ENCODE results near the gene CDC34. TPM values are rescaled to one million over a fixed set of nuclear protein-coding genes. Genes with fewer than 3 reads are reported as not detected.

Gene CDC34
- total and polyA plus RNA-seq, 7 donors: 72.6 to 160 (median 107) TPM

- intact Hi-C loops (cut with DNase I): loop anchor here (5.0 to 10.0 kb wide), 3 partner anchors 39 to 834 kb away; partner anchors contain the start of genes CDC34 (in 1 of the 2), DAZAP1 (in 1 of the 2) and GAMT (in 1 of the 2)
- Histone ChIP-seq H3K9me3 (no peaks in the 10 kb centered on the region), H3K36me3 (ENCODE audit: insufficient read depth in 1 of 2, low read depth in 1 of 2) (no peaks in the 10 kb centered on the region), H3K4me1 (peaks cover 29% of the 10 kb centered on the region), H3K27me3 (ENCODE audit: insufficient read depth in 3 of 3, low read length in 2 of 3) (no peaks in the 10 kb centered on the region), H3K4me3 (peak overlapping the region; percentile 97), H3K27ac (peak overlapping the region; percentile 60)
- 3 to 6% (median 5%) methylated on average over 45 of the region's 45 CpGs for WGBS, 3 donors
- no peak for TF ChIP-seq CTCF (IDR thresholded peaks at IDR 0.05)
- DNase-seq (peak in 1 of 2 donors; percentile 21), ATAC-seq (no peak)
These were observed 39.5 kb downstream of the CDC34 start for GRCh38 chr19:570937-571565.

- H3K27me3 ChIP-seq (ENCODE audit: insufficient read depth in 3 of 3, low read length in 2 of 3): no peaks in the 10 kb centered on the region
- intact Hi-C loops (cut with DNase I): loop anchor here (5.0 to 10.0 kb wide), 3 partner anchors 39 to 833 kb away; partner anchors contain the start of genes CDC34 (in 1 of the 2), DAZAP1 (in 1 of the 2) and GAMT (in 1 of the 2)
- H3K9me3 ChIP-seq: no peaks in the 10 kb centered on the region
- H3K4me3 ChIP-seq: peak overlapping the region; percentile 97
- DNase-seq (no peak), ATAC-seq (no peak)
- no peak for TF ChIP-seq CTCF (IDR thresholded peaks at IDR 0.05)
- no peaks in the 10 kb centered on the region for H3K36me3 ChIP-seq (ENCODE audit: insufficient read depth in 1 of 2, low read depth in 1 of 2)
- 1 to 2% (median 2%) methylated on average over 14 of the region's 14 CpGs for WGBS, 3 donors
- H3K27ac ChIP-seq: peak overlapping the region; percentile 60
- H3K4me1 ChIP-seq: peaks cover 34% of the 10 kb centered on the region
These were observed 40.0 kb downstream of the CDC34 start for GRCh38 chr19:571566-571974.

GRCh38 chr19:572140-572742 lies 40.7 kb downstream of the CDC34 start, which contains the start of gene BSG:
Gene BSG (plus strand): TSS chr19:572596. CDS start chr19:572635, 39 bp downstream.
- no peak for TF ChIP-seq CTCF (IDR thresholded peaks at IDR 0.05)
- WGBS, 3 donors: 0 to 1% (median 0%) methylated on average over 44 to 79 of the region's 79 CpGs
- H3K27ac ChIP-seq: peak within 1 kb of the TSS; percentile 94
- intact Hi-C loops (cut with DNase I): loop anchor here (1.0 to 10.0 kb wide), 4 partner anchors 40 to 833 kb away; partner anchors contain the start of genes CDC34 (in 1 of the 2), DAZAP1 (in 1 of the 2) and GAMT (in 1 of the 2)
- peaks cover 41% of the 10 kb centered on the region for H3K4me1 ChIP-seq
- DNase-seq (peak; percentile 98 to 99), ATAC-seq (peak; percentile 76 to 84 (median 82))
- H3K9me3 ChIP-seq: no peaks in the 10 kb centered on the region
- no peaks in the 10 kb centered on the region for H3K27me3 ChIP-seq (ENCODE audit: insufficient read depth in 3 of 3, low read length in 2 of 3)
- H3K36me3 ChIP-seq (ENCODE audit: insufficient read depth in 1 of 2, low read depth in 1 of 2): no peaks in the 10 kb centered on the region
- peak within 1 kb of the TSS; percentile 97 for H3K4me3 ChIP-seq

- Histone ChIP-seq H3K4me3 (peak overlapping the region; percentile 97), H3K36me3 (ENCODE audit: insufficient read depth in 1 of 2, low read depth in 1 of 2) (peaks cover 0 to 5% of the 10 kb centered on the region in 2 donors), H3K4me1 (peaks cover 48% of the 10 kb centered on the region), H3K27me3 (ENCODE audit: insufficient read depth in 3 of 3, low read length in 2 of 3) (no peaks in the 10 kb centered on the region), H3K27ac (peak overlapping the region; percentile 94), H3K9me3 (no peaks in the 10 kb centered on the region)
- DNase-seq (peak; percentile 59 to 80), ATAC-seq (peak; percentile 8 to 48 (median 30))
- no peak for TF ChIP-seq CTCF (IDR thresholded peaks at IDR 0.05)
- 0 to 1% (median 0%) methylated on average over 37 to 55 of the region's 55 CpGs for WGBS, 3 donors
- intact Hi-C loops (cut with DNase I): loop anchor here (1.0 to 10.0 kb wide), 4 partner anchors 41 to 832 kb away; partner anchors contain the start of genes CDC34 (in 1 of the 2), DAZAP1 (in 1 of the 2) and GAMT (in 1 of the 2)
These were observed 41.4 kb downstream of the CDC34 start for GRCh38 chr19:572743-573518.

All from psoas muscle (tissue), 8 donors.